Right atrium auricular region (tissue), 2 donors: ENCODE data around the gene CADM4. TPM values are rescaled to one million over a fixed set of nuclear protein-coding genes. Genes with fewer than 3 reads are reported as not detected.
"Not testable (repeated sequence)": the region's sequence is repeated elsewhere in the genome, so short reads cannot be mapped to it uniquely, and the experiment has no call there.

ENCODE experiments used
- DNase-seq: peaks from one replicate; pipeline ENCODE4 v3.0.0-alpha.2; 2019; ENCODE audit warnings: low spot score
- H3K27ac ChIP-seq, 2 donors: fragments of 200-600 bp; sonication (generic); 1 replicate in 1 of 2; 2 replicates in 1 of 2; pipeline ENCODE4 v1.5.1; 2016 to 2019
- H3K27me3 ChIP-seq, 2 donors: fragments of 200-600 bp; sonication (generic); one replicate each; pipeline versions ENCODE4 v1.5.1 to v1.6.0; 2017 to 2019
- H3K36me3 ChIP-seq: fragments of 200-600 bp; sonication (generic); one replicate; pipeline ENCODE4 v1.5.1; 2016
- H3K4me1 ChIP-seq, 2 donors: fragments of 200-600 bp; sonication (generic); one replicate each; pipeline versions ENCODE4 v1.5.1 to v1.6.0; 2017 to 2019
- H3K4me3 ChIP-seq, 2 donors: fragments of 200-600 bp; sonication (generic); 1 replicate in 1 of 2; 2 replicates in 1 of 2; pipeline ENCODE4 v1.5.1; 2017 to 2019; ENCODE audit warnings: mild to moderate bottlenecking in 1 of 2, moderate library complexity in 1 of 2
- H3K9me3 ChIP-seq, 2 donors: fragments of 200-600 bp; sonication (generic); one replicate each; pipeline ENCODE4 v1.5.1; 2019
- total RNA-seq, 2 donors: library from RNA; depleted of rRNA; stranded (reverse); fragments of >200 nt; gene quantifications; one replicate each; pipeline ENCODE4 v1.1.0, GENCODE V29; 2016
- TF ChIP-seq, protein P1 (sequence below), 2 donors: fragments of 200-600 bp; sonication (generic); IDR thresholded peaks; one replicate each; pipeline ENCODE4 v1.5.1; 2019; ENCODE audit warnings: antibody characterized with exemption in 2 of 2

The CADM4 gene
- total RNA-seq, 2 donors from 2014 or later, result 6.6 to 9.6 TPM

DNA sequence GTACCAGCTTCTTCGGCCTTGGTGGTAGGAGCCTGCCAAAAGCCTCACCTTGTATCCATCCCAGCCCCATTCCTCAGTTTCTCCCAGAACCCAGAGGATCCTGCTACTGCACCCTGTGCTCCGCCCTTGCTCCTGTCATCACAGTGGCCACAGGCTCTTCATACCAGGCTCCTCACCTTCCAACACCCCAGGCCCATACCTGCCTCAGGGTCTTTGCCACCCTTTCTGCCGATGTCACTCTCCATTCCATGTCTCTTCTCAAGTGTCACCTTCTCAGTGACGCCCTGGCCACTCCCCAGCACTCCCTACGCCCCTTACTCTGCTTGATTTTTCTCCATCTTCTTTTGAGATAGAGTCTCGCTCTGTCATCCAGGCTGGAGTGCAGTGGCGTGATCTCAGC lies 29.8 kb downstream of the CADM4 start:
- Histone ChIP-seq H3K36me3 (peaks cover 28% of the 10 kb centered on the region), H3K4me3 (no peak overlapping the region), H3K9me3 (no peaks in the 10 kb centered on the region), H3K27me3 (no peaks in the 10 kb centered on the region), H3K27ac (no peak overlapping the region), H3K4me1 (peaks cover 0 to 4% of the 10 kb centered on the region in 2 donors)
- DNase-seq, result no peak
- TF ChIP-seq, protein P1, sequence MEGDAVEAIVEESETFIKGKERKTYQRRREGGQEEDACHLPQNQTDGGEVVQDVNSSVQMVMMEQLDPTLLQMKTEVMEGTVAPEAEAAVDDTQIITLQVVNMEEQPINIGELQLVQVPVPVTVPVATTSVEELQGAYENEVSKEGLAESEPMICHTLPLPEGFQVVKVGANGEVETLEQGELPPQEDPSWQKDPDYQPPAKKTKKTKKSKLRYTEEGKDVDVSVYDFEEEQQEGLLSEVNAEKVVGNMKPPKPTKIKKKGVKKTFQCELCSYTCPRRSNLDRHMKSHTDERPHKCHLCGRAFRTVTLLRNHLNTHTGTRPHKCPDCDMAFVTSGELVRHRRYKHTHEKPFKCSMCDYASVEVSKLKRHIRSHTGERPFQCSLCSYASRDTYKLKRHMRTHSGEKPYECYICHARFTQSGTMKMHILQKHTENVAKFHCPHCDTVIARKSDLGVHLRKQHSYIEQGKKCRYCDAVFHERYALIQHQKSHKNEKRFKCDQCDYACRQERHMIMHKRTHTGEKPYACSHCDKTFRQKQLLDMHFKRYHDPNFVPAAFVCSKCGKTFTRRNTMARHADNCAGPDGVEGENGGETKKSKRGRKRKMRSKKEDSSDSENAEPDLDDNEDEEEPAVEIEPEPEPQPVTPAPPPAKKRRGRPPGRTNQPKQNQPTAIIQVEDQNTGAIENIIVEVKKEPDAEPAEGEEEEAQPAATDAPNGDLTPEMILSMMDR (IDR thresholded peaks at IDR 0.05), result no peak

DNA sequence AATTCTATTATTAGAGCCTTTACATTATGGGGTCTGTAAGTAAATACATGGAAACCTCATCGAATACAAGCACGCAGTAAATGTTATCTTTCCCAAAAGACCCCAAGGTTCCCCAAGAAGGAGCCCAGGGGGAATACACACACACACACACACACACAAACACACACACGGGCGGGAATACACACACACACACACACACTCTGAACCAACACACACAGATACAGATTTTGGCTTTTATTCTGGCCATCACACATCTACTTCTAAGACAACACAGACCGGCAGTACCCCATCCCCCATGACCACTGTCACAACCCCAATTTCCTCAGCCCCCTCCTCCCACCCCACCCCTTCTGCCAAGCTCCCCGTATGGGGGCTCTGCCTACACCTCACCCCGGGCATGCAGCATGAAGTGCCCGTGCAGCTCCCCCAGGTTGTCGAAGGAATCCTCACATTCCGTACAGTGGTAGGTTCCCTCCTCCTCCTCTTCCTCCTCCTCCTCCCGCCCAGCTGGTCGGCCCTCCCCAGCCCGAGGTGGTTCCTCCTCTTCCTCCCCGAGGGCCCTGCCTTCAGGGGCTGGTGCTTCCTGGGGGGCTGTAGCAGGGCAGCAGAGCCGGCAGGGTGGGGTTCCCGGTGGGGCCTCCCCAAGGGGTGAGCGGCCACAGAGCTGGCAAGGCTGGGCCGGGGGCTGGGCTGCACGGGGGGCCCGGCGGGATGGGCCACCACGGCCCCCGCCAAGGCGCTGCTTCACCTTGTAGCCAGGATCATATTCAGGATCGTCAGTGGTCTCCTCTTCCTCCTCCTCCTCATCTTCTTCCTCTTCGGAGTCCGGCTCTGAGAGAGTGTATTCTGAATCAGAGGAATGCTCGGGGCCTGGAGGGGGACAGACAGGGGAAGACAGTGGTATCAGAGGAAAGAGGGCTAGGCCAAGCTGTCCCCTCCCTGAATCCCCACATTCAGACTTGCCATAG lies 32.1 kb downstream of the CADM4 start:
- H3K4me3 ChIP-seq, result no peak overlapping the region
- no peak overlapping the region for H3K27ac ChIP-seq
- no peaks in the 10 kb centered on the region for H3K27me3 ChIP-seq
- H3K36me3 ChIP-seq, result peaks cover 15% of the 10 kb centered on the region
- no peaks in the 10 kb centered on the region for H3K9me3 ChIP-seq
- no peak for DNase-seq
- peaks cover 0 to 4% of the 10 kb centered on the region in 2 donors for H3K4me1 ChIP-seq
- TF ChIP-seq, protein P1 (IDR thresholded peaks at IDR 0.05), result no peak

- DNase-seq, result no peak
- Histone ChIP-seq H3K27me3 (no peaks in the 10 kb centered on the region), H3K36me3 (peaks cover 8% of the 10 kb centered on the region), H3K9me3 (no peaks in the 10 kb centered on the region), H3K4me1 (peaks cover 2 to 4% of the 10 kb centered on the region in 2 donors), H3K27ac (no peak overlapping the region), H3K4me3 (no peak overlapping the region)
- TF ChIP-seq, protein P1 (IDR thresholded peaks at IDR 0.05), result no peak
Observed at GRCh38 chr19:43606569-43607229, 33.0 kb downstream of the CADM4 start.

- Histone ChIP-seq H3K27me3 (no peaks in the 10 kb centered on the region), H3K4me3 (no peak overlapping the region), H3K4me1 (peaks cover 3 to 4% of the 10 kb centered on the region in 2 donors), H3K9me3 (no peaks in the 10 kb centered on the region), H3K27ac (no peak overlapping the region), H3K36me3 (peaks cover 6% of the 10 kb centered on the region)
- TF ChIP-seq, protein P1 (IDR thresholded peaks at IDR 0.05), result no peak
- DNase-seq, result no peak
Observed at GRCh38 chr19:43605875-43606568, 33.6 kb downstream of the CADM4 start.

DNA sequence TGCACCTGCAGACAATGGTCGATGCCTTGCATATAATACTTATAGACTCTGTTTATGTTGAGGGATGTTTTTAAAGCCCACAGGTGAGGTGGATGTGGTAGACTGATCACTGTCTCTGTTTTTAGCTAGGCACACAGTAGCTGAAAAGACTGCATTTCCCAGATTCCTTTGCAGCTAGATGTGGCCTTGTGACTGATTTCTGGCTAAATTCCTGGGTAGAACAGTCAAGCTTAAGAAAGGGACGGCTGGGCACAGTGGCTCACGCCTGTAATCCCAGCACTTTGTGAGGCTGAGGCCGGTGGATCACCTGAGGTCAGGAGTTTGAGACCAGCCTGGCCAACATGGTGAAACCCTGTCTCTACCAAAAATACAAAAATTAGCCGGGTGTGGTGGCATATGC lies 39.3 kb downstream of the CADM4 start:
- H3K27me3 ChIP-seq, DNase-seq, H3K9me3 ChIP-seq, H3K4me3 ChIP-seq, H3K27ac ChIP-seq: not testable (repeated sequence)
- Histone ChIP-seq H3K36me3 (peaks cover 17% of the 10 kb centered on the region), H3K4me1 (peaks cover 0 to 19% of the 10 kb centered on the region in 2 donors)
